ENCODE measurements around the gene CXorf38.
"Not testable (repeated sequence)": the region's sequence is repeated elsewhere in the genome, so short reads cannot be mapped to it uniquely, and the experiment has no call there.

Gene CXorf38

DNA sequence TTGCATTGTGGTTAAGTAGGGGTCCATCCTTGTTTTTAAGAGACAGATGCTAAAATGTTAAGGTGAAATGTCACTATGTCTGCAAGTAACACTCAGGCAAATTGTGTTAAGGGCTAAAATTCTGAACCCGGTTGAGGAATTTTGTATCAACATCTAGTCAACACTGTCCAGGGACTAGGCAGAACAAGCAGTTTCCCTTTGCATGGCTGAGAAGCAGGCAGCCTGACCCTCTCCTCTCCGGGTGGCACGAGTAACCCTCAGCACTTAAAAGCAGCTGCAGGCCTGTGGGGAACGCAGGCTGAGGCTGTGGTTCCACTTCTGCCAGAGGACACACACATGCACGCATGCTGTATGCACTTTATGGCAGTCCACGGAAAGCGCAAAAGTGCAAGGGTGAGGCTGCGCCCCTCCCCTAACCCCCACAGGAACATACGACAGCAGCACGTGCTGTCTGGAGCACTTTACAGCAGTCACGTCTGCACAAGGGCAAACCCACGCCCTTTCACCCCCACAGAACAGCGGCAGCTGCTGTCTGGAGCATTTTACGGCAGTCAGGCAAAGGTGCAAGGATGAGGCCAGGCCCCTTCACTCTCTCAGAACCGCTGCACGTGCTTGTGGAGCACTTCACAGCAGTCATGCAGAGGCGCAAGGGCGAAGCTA, 24.8 kb downstream of the CXorf38 start:
- DNase-seq (ENCODE audit: low read depth, low spot score), result no peak
- in situ Hi-C loops (cut with HindIII; ENCODE audit: low sequenced_read_pairs), result no loop called here
- TF ChIP-seq, protein P1, sequence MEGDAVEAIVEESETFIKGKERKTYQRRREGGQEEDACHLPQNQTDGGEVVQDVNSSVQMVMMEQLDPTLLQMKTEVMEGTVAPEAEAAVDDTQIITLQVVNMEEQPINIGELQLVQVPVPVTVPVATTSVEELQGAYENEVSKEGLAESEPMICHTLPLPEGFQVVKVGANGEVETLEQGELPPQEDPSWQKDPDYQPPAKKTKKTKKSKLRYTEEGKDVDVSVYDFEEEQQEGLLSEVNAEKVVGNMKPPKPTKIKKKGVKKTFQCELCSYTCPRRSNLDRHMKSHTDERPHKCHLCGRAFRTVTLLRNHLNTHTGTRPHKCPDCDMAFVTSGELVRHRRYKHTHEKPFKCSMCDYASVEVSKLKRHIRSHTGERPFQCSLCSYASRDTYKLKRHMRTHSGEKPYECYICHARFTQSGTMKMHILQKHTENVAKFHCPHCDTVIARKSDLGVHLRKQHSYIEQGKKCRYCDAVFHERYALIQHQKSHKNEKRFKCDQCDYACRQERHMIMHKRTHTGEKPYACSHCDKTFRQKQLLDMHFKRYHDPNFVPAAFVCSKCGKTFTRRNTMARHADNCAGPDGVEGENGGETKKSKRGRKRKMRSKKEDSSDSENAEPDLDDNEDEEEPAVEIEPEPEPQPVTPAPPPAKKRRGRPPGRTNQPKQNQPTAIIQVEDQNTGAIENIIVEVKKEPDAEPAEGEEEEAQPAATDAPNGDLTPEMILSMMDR (IDR thresholded peaks at IDR 0.05; ENCODE audit: low read depth, low read length), result no peak
- no peak overlapping the region for H3K4me3 ChIP-seq (ENCODE audit: low read depth, low read length)

DNA sequence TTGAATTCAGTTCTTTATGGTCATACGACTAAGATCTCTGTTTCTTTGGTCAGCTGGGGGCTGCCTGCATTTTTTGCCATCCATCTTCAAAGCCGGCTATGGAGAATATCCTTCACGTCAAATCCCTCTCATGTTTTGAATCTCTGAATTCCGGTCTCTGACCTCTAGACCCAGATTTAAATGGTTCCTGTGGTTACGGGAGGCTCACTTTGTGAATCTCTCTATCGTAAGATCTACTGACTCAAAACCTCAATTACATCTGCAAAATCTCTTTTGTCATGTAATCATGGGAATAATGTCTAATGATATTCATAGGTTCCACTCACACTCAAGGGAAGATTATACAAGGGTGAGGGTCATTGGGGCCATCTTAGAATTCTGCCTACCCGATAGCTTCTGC, 29.8 kb downstream of the CXorf38 start:
- in situ Hi-C loops (cut with HindIII; ENCODE audit: low sequenced_read_pairs), result no loop called here
- DNase-seq (ENCODE audit: low read depth, low spot score), result no peak
- no peak overlapping the region for H3K4me3 ChIP-seq (ENCODE audit: low read depth, low read length)
- TF ChIP-seq, protein P1 (IDR thresholded peaks at IDR 0.05; ENCODE audit: low read depth, low read length), result no peak

DNA sequence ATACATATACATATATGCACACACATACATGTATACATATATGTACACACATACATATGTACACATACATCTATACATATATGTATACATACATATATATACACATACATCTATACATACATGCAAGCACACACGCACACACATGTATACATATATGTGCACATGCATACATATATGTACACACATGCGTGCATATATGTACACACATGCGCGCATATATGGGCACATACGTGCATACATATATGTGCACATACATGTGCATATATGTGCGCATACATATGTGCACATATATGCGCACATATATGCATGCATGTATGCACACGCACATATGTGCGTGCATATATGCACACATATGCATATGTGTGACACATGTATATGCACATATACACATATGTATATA, 31.4 kb downstream of the CXorf38 start:
- DNase-seq (ENCODE audit: low read depth, low spot score), result no peak
- in situ Hi-C loops (cut with HindIII; ENCODE audit: low sequenced_read_pairs), result no loop called here
- TF ChIP-seq, protein P1 (IDR thresholded peaks at IDR 0.05; ENCODE audit: low read depth, low read length), result no peak
- no peak overlapping the region for H3K4me3 ChIP-seq (ENCODE audit: low read depth, low read length)

DNA sequence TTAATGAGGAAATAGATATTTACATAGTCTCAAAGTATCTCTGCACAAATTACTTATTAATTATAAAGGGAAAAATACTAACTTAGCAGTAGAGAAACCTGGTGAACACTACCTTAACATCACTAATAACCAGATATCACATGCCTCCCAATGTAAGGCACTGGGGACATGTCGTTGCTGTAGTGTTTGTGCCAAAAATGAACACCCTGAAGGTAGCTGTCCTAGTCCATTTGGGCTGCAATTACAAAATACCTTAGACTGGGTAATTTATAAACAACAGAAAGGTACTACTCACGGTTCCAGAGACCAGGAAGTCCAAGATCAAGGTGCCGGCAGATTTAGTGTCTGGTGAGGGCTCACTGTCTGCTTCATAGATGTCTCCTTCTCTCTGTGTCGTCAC, 34.9 kb downstream of the CXorf38 start:
- no peak overlapping the region for H3K4me3 ChIP-seq (ENCODE audit: low read depth, low read length)
- DNase-seq (ENCODE audit: low read depth, low spot score), result no peak
- TF ChIP-seq, protein P1 (IDR thresholded peaks at IDR 0.05; ENCODE audit: low read depth, low read length), result no peak
- in situ Hi-C loops (cut with HindIII; ENCODE audit: low sequenced_read_pairs), result no loop called here

DNA sequence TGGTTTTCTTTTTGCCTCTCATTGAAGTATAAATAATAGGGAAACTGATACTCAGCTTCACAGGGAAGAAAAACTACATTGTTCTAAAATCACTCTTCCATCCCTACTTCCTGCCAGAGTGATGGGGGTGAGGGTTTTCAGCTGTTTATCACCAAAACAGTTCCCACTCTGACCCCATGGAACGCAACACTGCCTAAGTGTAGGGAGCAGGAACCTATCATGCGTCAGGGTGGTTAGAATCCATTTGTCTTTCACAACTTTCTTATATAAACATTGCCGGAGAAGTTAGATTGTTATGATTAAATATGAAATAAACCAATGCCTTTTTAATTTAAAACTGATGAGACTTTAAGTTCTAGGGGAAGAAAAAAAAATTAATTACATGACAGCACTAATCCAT, 40.0 kb downstream of the CXorf38 start:
- DNase-seq (ENCODE audit: low read depth, low spot score), result no peak
- in situ Hi-C loops (cut with HindIII; ENCODE audit: low sequenced_read_pairs), result no loop called here
- TF ChIP-seq, protein P1 (IDR thresholded peaks at IDR 0.05; ENCODE audit: low read depth, low read length), result no peak
- no peak overlapping the region for H3K4me3 ChIP-seq (ENCODE audit: low read depth, low read length)

DNA sequence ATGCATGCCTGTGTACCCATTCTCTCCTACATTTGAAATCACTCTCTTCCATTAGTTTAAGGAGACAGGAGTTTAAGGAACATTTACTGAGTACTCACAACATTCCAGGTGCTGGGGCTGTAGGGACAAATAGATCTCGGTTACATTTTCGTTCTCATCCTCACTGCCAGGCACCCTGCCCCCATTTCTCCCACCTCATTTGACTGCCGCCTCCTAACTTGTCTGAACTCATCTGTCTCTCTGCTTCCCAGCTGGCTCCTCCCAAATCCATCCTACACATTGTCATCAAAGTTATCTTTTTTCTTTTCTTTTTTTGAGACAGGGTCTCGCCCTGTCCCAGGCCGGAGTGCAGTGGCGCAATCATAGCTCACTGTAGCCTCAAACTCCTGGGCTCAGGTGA, 43.9 kb downstream of the CXorf38 start:
- no peak overlapping the region for H3K4me3 ChIP-seq (ENCODE audit: low read depth, low read length)
- TF ChIP-seq, protein P1 (IDR thresholded peaks at IDR 0.05; ENCODE audit: low read depth, low read length), result no peak
- in situ Hi-C loops (cut with HindIII; ENCODE audit: low sequenced_read_pairs), result no loop called here
- DNase-seq (ENCODE audit: low read depth, low spot score), result no peak

DNA sequence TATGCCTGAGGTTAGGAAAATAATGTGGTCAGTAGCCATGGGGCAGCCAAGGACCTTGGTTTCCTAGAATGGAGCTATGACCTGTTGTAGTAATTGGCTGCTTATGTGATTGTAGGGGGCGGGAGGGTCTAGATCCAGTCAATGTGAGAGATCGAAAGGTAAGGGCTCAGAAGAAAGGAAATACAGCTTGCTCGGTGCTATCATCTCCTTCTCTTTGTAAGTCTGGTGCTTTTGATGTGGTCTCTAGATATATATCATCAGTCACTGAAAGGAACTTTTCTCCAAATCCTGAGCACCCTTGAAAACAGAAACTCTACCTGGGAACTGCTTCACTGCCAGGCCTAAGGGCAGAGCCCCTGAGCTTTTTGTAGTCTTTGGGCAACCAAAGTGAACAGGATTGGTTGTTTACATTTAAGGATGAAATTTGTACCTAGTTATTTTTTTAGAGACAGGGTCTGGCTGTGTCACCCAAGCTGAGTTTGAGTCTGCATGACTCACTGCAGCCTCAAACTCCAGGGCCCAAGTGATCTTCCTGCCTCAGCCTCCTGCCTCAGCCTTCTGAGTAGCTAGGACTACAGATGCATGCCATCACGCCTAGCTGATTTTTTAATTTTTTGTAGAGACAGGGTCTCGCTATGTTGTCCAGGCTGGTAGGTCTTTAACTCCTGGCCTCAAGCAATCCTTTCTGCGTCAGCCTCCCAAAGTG, 57.6 kb downstream of the CXorf38 start:
- in situ Hi-C loops (cut with HindIII; ENCODE audit: low sequenced_read_pairs); H3K4me3 ChIP-seq (ENCODE audit: low read depth, low read length); DNase-seq (ENCODE audit: low read depth, low spot score): not testable (repeated sequence)

DNA sequence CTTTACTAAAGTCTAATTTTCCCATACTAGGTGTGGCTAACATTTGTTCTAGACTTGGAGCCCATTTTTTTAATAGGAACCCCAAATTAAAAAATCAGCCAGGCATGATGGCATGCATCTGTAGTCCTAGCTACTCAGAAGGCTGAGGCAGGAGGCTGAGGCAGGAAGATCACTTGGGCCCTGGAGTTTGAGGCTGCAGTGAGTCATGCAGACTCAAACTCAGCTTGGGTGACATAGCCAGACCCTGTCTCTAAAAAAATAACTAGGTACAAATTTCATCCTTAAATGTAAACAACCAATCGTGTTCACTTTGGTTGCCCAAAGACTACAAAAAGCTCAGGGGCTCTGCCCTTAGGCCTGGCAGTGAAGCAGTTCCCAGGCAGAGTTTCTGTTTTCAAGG, 59.7 kb downstream of the CXorf38 start:
- DNase-seq (ENCODE audit: low read depth, low spot score); in situ Hi-C loops (cut with HindIII; ENCODE audit: low sequenced_read_pairs); H3K4me3 ChIP-seq (ENCODE audit: low read depth, low read length): not testable (repeated sequence)

All from astrocyte of the spinal cord (primary cell).